SK-N-MC (cell line): ENCODE results near the gene LRMDA.

Experiments
- EZH2 ChIP-seq: fragments of 200-600 bp; sonication (generic); IDR thresholded peaks from one replicate; pipeline ENCODE4 v1.6.1; 2017; ENCODE audit warnings: antibody characterized with exemption
- POLR2AphosphoS5 ChIP-seq: IDR thresholded peaks from 2 replicates; pipeline ENCODE4 v1.6.1; 2012; ENCODE audit warnings: mild to moderate bottlenecking, low read depth, low read length, borderline replicate concordance

GRCh38 chr10:75507469-75507868 lies 76.0 kb downstream of the LRMDA start:
- TF ChIP-seq POLR2AphosphoS5, result no peak
- TF ChIP-seq EZH2, result no peak
